ENCODE data around the gene SHE.

- TF ChIP-seq POLR2A (IDR thresholded peaks at IDR 0.05; ENCODE audit: control extremely low read depth in 1 of 2, low read depth in 2 of 2, low read length in 2 of 2) (no peak), CTCF (IDR thresholded peaks at IDR 0.05; ENCODE audit: control extremely low read depth in 1 of 3, insufficient read depth in 1 of 3, low read depth in 1 of 3, low read length in 3 of 3) (no peak), POLR2AphosphoS5 (IDR thresholded peaks at IDR 0.05; ENCODE audit: low read depth, low read length) (no peak), EP300 (IDR thresholded peaks at IDR 0.05; ENCODE audit: borderline replicate concordance in 1 of 2, low read depth in 2 of 2, low read length in 2 of 2) (no peak), RNF2 (IDR thresholded peaks at IDR 0.05; ENCODE audit: borderline replicate concordance, low read depth, low read length, missing control alignments, poor library complexity, severe bottlenecking) (no peak), CTBP2 (IDR thresholded peaks at IDR 0.05; ENCODE audit: borderline replicate concordance, insufficient read depth, insufficient read length, low read length) (no peak), EZH2 (IDR thresholded peaks at IDR 0.05; ENCODE audit: low read depth, low read length, severe bottlenecking) (no peak), HDAC2 (IDR thresholded peaks at IDR 0.05; ENCODE audit: borderline replicate concordance in 1 of 2, low read depth in 2 of 2, low read length in 2 of 2) (no peak), ATF3 (IDR thresholded peaks at IDR 0.05; ENCODE audit: insufficient read depth, low read depth, low read length) (no peak), TEAD4 (IDR thresholded peaks at IDR 0.05; ENCODE audit: low read depth, low read length) (no peak), CHD7 (IDR thresholded peaks at IDR 0.05; ENCODE audit: insufficient replicate concordance, low read length) (no peak), SRF (IDR thresholded peaks at IDR 0.05; ENCODE audit: low read depth, low read length) (no peak)
Measured at GRCh38 chr1:154465621-154466195, 36.5 kb downstream of the SHE start.

All from H1 (cell line).